ENCODE results near the gene GMDS. TPM values are rescaled to one million over a fixed set of nuclear protein-coding genes. Genes with fewer than 3 reads are reported as not detected.

Gene GMDS
- total RNA-seq, 2 experiments from 2014 or later: 36.6 to 42.8 TPM

DNA sequence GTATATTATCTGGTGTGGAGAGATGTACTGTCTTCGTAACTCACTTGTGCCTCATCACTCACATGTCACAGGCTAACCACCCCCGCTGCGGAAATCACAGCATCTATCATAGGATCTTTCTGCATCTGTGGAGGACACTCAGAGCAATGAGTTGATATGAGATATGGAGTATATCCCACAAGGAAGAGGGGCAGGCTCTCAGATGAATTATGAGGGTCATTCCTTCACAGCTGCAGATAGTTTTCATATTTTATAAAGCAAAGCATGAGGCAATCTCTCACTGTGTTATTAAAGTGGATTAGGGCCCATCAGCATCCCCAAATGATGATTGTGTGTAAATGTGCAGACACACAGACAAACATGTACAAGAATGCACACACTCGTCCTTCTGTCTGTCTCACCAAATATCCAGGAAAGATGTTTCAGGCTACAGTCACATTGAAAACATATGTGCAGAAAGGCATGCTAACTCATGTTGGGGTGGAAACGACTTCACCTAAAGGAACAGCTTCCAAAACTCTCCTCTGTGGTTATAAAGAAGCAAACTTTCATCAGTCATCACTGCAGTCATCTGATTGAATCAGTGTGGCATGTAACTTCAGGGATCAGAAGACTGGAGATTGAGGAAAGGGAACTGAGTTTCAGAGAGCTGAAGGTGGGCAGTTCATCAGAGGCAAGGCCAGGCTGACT is 471.0 kb downstream of the GMDS start:
- Mint-ChIP-seq H3K4me1 (ENCODE audit: low read depth) (peaks cover 49% of the 10 kb centered on the region), H3K4me3 (no peak overlapping the region)
- intact Hi-C loops (cut with micrococcal nuclease): loop anchor here (10.0 kb wide), 1 partner anchor 410 kb away; no protein-coding TSS in a partner anchor

DNA sequence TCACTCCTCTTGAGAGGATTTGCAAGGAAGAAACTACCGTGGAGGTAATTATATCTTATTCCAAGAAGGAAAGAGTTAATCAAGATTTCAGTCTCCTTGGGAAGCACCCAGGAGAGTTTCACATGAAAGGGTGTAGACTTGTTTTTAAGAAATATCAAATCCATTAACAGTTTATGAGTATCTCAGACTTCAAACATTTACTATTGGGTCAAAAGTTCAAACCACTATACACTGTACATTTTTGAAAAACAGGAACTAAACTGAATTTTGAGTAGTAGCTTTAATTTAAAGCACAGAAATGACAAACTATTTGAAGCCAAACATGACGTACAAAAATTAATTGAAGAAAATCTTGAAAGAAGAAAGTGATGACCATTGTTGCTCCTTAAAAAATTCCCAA is 471.7 kb downstream of the GMDS start:
- TF ChIP-seq, protein P1, sequence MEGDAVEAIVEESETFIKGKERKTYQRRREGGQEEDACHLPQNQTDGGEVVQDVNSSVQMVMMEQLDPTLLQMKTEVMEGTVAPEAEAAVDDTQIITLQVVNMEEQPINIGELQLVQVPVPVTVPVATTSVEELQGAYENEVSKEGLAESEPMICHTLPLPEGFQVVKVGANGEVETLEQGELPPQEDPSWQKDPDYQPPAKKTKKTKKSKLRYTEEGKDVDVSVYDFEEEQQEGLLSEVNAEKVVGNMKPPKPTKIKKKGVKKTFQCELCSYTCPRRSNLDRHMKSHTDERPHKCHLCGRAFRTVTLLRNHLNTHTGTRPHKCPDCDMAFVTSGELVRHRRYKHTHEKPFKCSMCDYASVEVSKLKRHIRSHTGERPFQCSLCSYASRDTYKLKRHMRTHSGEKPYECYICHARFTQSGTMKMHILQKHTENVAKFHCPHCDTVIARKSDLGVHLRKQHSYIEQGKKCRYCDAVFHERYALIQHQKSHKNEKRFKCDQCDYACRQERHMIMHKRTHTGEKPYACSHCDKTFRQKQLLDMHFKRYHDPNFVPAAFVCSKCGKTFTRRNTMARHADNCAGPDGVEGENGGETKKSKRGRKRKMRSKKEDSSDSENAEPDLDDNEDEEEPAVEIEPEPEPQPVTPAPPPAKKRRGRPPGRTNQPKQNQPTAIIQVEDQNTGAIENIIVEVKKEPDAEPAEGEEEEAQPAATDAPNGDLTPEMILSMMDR (IDR thresholded peaks at IDR 0.05): no peak
- intact Hi-C loops (cut with micrococcal nuclease): loop anchor here (10.0 kb wide), 1 partner anchor 411 kb away; no protein-coding TSS in a partner anchor
- no peaks in the 10 kb centered on the region for H3K27me3 Mint-ChIP-seq
- POLR2A ChIA-PET: no interaction called here
- no peaks in the 10 kb centered on the region for H3K9me3 Mint-ChIP-seq
- no peak for ATAC-seq
- H3K27ac Mint-ChIP-seq: no peak overlapping the region
- DNase-seq: no peak
- H3K4me1 Mint-ChIP-seq (ENCODE audit: low read depth): peaks cover 51% of the 10 kb centered on the region
- CTCF ChIA-PET: no interaction called here
- no peak overlapping the region for H3K4me3 Mint-ChIP-seq
- peaks cover 2% of the 10 kb centered on the region for H3K36me3 Mint-ChIP-seq (ENCODE audit: low read depth)

More for the DNA sequence above, 471.0 kb downstream of the GMDS start:
- Mint-ChIP-seq H3K9me3 (no peaks in the 10 kb centered on the region), H3K36me3 (ENCODE audit: low read depth) (peaks cover 2% of the 10 kb centered on the region), H3K27ac (no peak overlapping the region), H3K27me3 (no peaks in the 10 kb centered on the region)
- DNase-seq (no peak), ATAC-seq (no peak)
- CTCF ChIA-PET: interaction anchor here (0.8 kb wide), 1 partner anchor 18 kb away, joined by 3 read pairs; no protein-coding TSS in a partner anchor
- POLR2A ChIA-PET: no interaction called here
- TF ChIP-seq, protein P1 (IDR thresholded peaks at IDR 0.05): no peak

DNA sequence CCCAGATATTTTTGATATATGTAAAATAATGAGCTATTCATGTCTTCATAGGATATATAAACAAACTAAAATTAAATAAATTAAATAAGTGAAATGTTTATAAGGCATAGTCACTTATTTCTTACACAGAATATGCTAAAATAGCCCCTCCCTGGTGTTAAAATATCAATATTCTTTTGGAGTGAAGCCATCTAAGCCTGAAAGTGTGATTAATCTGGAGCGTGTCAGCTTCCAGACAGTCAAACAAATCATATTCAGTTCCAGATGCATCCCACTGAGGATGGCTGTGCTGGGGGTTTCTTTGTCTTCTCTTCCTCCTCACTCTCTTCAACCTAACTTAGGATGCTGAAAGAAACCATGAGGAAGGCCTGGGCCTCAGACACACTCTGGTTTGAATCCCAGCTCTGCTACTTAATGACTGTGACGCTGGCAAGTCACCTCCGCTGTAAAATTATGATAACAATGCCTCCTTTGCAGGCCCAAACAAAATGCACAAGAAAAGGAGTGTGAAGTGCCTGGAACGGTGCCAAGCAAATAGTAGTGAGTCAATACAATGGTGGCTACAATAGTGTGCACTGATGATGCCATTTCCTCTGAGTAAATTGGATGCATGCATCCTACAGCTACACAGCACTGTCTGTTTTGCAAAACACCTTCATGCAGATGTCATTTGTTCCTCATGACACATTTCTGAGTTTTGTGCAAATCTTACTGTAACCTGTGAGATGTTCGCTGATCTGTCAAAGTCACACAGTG is 474.3 kb downstream of the GMDS start:
- TF ChIP-seq, protein P1 (IDR thresholded peaks at IDR 0.05): no peak
- intact Hi-C loops (cut with micrococcal nuclease): loop anchor here (10.0 kb wide), 1 partner anchor 414 kb away; no protein-coding TSS in a partner anchor
- peaks cover 54% of the 10 kb centered on the region for H3K4me1 Mint-ChIP-seq (ENCODE audit: low read depth)
- H3K9me3 Mint-ChIP-seq: no peaks in the 10 kb centered on the region
- H3K27ac Mint-ChIP-seq: no peak overlapping the region
- ATAC-seq (peak; percentile 74), DNase-seq (peak; percentile 62)
- H3K4me3 Mint-ChIP-seq: no peak overlapping the region
- ChIA-PET POLR2A (interaction anchor here (1.2 kb wide), 1 partner anchor 26 kb away, joined by 3 read pairs; no protein-coding TSS in a partner anchor), CTCF (interaction anchor here (0.7 to 1.1 kb wide), 2 partner anchors 26 to 175 kb away, joined by 3 read pairs; no protein-coding TSS in a partner anchor)
- no peaks in the 10 kb centered on the region for H3K27me3 Mint-ChIP-seq
- peaks cover 2% of the 10 kb centered on the region for H3K36me3 Mint-ChIP-seq (ENCODE audit: low read depth)

DNA sequence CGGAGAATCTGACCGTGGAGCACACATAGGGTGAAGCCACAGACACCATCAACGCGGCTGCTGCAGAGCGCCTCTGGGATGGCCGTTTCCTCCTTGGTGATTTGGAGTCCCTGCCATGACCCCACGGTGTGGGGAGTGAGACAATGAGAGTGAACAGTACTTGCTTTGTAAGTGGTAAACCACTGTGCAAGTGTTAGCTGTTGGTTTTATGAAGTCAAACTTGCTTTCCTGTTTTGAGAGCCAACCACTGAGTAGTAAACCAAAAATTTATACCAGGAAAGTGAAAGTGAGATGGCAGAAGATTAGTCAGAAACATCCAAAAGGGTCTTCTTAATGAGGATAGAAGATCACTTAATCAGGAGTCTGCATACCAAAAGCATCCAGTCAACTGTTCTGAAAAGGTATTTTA is 475.0 kb downstream of the GMDS start:
- H3K27ac Mint-ChIP-seq: peak overlapping the region; percentile 67
- H3K9me3 Mint-ChIP-seq: no peaks in the 10 kb centered on the region
- ChIA-PET POLR2A (interaction anchor here (1.2 kb wide), 1 partner anchor 27 kb away, joined by 3 read pairs; no protein-coding TSS in a partner anchor), CTCF (interaction anchor here (0.7 to 1.1 kb wide), 2 partner anchors 27 to 174 kb away, joined by 3 read pairs; no protein-coding TSS in a partner anchor)
- H3K36me3 Mint-ChIP-seq (ENCODE audit: low read depth): peaks cover 2% of the 10 kb centered on the region
- ATAC-seq: peak; percentile 92
- peaks cover 54% of the 10 kb centered on the region for H3K4me1 Mint-ChIP-seq (ENCODE audit: low read depth)
- intact Hi-C loops (cut with micrococcal nuclease): loop anchor here (10.0 kb wide), 1 partner anchor 414 kb away; no protein-coding TSS in a partner anchor
- H3K4me3 Mint-ChIP-seq: peak overlapping the region; percentile 46
- peak; percentile 76 for DNase-seq
- TF ChIP-seq, protein P1 (IDR thresholded peaks at IDR 0.05): no peak
- H3K27me3 Mint-ChIP-seq: no peaks in the 10 kb centered on the region
